ENCODE data around the gene SLC34A3.
A peak's percentile ranks its signal among the peaks of the same experiment; 100 is the strongest.

Gene SLC34A3

GRCh38 chr9:137212520-137212919 is 18.2 kb upstream of the SLC34A3 start:
- DNase-seq (ENCODE audit: extremely low read depth, low read depth) = no peak
- no peak overlapping the region for H3K4me3 ChIP-seq (replicated peaks; ENCODE audit: low read depth, low read length)

GRCh38 chr9:137213160-137214060 is 17.3 kb upstream of the SLC34A3 start:
- TF ChIP-seq CTCF (IDR thresholded peaks at IDR 0.05; ENCODE audit: low read depth, low read length, missing control alignments) = peak; percentile 11
- H3K4me3 ChIP-seq (replicated peaks; ENCODE audit: low read depth, low read length) = no peak overlapping the region
- DNase-seq (ENCODE audit: extremely low read depth, low read depth) = no peak

More at GRCh38 chr9:137212520-137212919, 18.2 kb upstream of the SLC34A3 start:
- no peak for TF ChIP-seq CTCF (IDR thresholded peaks at IDR 0.05; ENCODE audit: low read depth, low read length, missing control alignments)

GRCh38 chr9:137214620-137215019 is 16.1 kb upstream of the SLC34A3 start:
- no peak overlapping the region for H3K4me3 ChIP-seq (replicated peaks; ENCODE audit: low read depth, low read length)
- DNase-seq (ENCODE audit: extremely low read depth, low read depth) = no peak
- no peak for TF ChIP-seq CTCF (IDR thresholded peaks at IDR 0.05; ENCODE audit: low read depth, low read length, missing control alignments)

DNA sequence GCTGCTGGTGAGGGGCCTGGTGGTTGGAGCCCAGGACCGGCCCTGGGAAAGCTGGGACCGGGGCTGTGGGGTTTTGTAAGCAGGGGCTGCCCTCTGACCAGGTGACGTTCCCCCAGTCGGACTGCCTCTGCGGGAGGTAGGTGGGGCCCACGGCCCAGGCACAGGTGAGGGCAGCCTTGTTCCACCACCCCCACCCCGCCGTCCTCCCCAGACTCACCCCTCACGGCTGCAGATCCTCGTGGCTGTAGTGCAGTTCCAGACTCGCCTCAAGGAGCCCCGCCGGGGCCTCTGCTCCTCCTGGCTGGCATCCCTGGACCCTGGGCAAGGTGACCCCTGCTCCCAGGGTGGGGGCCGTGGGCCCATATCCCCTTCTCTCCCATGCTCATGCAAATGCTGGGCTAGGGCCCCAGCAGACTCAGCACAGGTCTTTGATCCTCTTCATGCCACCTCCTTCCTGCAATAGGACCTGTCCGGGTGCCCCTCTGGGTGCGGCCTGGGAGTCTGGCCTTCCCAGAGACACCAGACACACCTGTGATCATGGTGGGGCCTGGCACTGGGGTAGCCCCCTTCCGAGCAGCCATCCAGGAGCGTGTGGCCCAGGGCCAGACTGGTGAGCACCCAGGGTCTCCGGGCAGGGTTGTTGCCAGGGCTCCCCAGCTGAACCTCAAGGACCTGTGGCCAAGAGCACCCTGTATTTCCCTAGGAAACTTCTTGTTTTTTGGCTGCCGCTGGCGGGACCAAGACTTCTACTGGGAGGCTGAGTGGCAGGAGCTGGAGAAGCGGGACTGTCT is 15.3 kb upstream of the SLC34A3 start:
- no peak overlapping the region for H3K4me3 ChIP-seq (replicated peaks; ENCODE audit: low read depth, low read length)
- no peak for TF ChIP-seq CTCF (IDR thresholded peaks at IDR 0.05; ENCODE audit: low read depth, low read length, missing control alignments)
- no peak for DNase-seq (ENCODE audit: extremely low read depth, low read depth)

DNA sequence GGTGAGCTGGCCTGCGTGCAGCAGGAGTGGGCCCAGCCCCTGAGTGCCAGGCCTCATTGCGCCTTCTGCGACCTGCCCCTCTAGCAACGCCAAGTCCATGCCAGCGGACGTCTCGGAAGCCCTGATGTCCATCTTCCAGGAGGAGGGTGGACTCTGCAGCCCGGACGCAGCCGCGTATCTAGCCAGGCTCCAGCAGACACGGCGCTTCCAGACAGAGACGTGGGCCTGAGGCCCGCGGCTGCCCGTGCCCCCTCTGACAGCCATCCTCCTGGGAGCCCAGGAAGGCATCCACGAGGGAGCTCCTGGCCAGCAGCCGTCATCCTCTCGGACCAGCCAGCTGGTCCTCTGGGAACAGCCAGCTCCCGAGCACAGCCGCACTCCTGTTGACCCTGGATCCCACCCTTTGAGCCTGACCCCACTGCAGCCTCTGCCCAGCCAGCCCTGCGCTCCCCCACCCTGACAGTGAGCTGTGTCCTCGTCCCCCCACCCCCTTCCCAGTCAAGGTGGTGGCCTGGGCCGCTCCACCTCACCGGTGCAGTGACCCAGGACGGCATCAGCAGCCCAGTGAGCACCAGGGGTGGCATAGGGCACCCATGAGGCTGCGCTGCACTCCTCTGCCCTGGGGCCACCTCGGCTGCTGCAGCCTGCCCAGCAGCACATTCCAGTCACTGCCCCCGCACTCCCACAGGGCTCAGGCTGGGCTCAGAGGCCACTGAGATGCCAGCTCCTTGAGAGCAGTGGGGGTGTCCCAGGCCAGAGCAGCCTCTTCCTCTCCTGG is 14.3 kb upstream of the SLC34A3 start:
- TF ChIP-seq CTCF (IDR thresholded peaks at IDR 0.05; ENCODE audit: low read depth, low read length, missing control alignments) = no peak
- no peak for DNase-seq (ENCODE audit: extremely low read depth, low read depth)
- H3K4me3 ChIP-seq (replicated peaks; ENCODE audit: low read depth, low read length) = no peak overlapping the region
